ENCODE results near the gene PLEKHG4B.

Gene PLEKHG4B

DNA sequence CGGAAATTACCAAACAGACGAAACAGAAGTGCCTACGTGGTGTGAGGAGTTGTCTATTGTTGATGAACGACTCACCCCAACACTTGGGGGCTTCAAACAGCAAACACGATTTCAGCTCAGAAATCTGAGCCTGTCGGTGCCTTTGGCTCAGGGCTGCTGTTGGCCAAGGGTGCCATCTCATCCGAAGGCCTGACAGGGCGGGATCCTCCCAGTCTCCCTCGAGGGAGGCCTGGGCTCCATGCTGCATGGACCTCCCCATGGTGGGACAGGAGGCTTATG lies 100.7 kb downstream of the PLEKHG4B start:
- TF ChIP-seq, protein P1, sequence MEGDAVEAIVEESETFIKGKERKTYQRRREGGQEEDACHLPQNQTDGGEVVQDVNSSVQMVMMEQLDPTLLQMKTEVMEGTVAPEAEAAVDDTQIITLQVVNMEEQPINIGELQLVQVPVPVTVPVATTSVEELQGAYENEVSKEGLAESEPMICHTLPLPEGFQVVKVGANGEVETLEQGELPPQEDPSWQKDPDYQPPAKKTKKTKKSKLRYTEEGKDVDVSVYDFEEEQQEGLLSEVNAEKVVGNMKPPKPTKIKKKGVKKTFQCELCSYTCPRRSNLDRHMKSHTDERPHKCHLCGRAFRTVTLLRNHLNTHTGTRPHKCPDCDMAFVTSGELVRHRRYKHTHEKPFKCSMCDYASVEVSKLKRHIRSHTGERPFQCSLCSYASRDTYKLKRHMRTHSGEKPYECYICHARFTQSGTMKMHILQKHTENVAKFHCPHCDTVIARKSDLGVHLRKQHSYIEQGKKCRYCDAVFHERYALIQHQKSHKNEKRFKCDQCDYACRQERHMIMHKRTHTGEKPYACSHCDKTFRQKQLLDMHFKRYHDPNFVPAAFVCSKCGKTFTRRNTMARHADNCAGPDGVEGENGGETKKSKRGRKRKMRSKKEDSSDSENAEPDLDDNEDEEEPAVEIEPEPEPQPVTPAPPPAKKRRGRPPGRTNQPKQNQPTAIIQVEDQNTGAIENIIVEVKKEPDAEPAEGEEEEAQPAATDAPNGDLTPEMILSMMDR (conservative IDR thresholded peaks at IDR 0.05; ENCODE audit: low read depth, low read length): no peak
- H3K4me3 ChIP-seq (ENCODE audit: low read length): no peak overlapping the region

DNA sequence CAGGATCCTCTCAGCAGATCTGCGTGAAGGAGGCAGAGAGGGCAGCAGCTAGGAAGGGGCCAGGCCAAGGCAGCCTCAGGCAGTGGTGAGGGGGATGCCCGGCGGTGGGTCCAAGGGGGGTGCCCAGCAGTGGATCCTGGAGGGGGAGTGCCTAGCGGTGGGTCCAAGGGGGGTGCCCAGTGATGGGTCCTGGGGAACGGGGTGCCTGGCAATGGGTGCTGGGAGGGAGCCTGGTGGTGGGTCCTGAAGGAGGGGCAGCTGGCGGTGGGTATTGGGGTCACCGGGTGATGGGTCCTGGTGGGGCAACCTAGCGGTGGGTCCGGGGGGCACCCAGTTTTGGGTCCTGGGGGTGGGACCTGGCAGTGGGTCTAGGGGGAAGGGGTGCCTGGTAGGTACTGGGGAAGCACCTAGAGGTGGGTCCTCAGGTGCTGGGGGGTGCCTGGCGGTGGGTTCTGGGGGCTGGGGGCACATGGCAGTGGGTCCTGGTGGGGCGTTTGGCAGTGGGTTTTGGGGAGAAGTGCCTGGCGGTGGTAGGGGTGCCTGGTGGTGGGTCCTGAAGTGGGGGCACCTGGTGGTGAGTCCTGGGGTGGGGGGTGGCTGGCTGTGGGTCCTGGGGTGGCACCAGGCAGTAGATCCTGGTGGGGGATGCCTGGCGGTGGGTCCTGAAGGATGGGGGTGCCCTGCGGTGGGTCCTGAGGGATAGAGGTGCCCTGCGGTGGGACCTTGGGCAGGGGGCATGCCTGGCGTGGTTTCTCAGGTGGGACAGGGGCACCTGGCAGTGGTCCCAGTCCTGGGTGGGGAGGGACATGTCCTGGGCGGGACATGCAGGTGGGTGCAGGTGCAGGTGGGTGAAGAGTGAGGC lies 101.2 kb downstream of the PLEKHG4B start:
- TF ChIP-seq, protein P1 (conservative IDR thresholded peaks at IDR 0.05; ENCODE audit: low read depth, low read length): no peak
- no peak for DNase-seq (ENCODE audit: low read depth)
- H3K4me3 ChIP-seq (ENCODE audit: low read length): no peak overlapping the region

More for the DNA sequence above, 100.7 kb downstream of the PLEKHG4B start:
- no peak for DNase-seq (ENCODE audit: low read depth)

DNA sequence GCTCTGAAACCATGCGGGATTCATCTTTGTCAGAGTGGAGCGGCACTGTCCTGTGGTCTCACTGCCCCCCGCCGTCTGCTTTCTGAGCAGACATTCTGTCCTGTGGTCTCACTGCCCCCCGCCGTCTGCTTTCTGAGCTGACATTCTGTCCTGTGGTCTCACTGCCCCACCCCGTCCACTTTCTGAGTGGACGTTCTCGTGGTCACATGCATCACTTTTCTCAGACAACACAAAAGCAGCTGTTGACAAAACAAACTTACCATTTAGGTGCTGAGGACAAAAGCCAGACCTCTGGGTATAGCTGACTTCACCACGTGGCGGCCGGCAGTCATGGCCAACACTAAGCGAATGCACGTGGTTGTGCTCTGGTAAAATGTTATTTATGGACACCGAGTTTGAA lies 102.1 kb downstream of the PLEKHG4B start:
- no peak overlapping the region for H3K4me3 ChIP-seq (ENCODE audit: low read length)
- DNase-seq (ENCODE audit: low read depth): no peak
- TF ChIP-seq, protein P1 (conservative IDR thresholded peaks at IDR 0.05; ENCODE audit: low read depth, low read length): no peak

DNA sequence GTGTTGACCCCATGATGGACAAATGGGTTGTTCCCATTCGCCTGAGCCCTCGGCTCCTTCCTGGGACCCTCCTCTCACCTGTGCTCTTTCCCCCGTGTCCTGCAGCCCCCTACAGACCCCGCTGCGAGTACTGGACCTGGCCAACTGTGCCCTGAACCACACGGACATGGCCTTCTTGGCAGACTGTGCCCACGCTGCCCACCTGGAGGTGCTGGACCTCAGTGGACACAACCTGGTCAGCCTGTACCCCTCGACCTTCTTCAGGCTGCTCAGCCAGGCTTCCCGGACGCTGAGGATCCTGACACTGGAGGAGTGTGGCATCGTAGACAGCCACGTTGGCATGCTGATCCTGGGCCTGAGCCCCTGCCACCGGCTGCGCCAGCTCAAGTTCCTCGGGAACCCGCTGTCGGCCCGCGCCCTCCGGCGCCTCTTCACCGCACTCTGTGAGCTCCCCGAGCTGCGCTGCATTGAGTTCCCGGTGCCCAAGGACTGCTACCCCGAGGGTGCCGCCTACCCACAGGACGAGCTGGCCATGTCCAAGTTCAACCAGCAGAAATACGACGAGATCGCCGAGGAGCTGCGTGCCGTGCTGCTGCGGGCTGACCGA lies 102.7 kb downstream of the PLEKHG4B start:
- no peak overlapping the region for H3K4me3 ChIP-seq (ENCODE audit: low read length)
- TF ChIP-seq, protein P1 (conservative IDR thresholded peaks at IDR 0.05; ENCODE audit: low read depth, low read length): no peak
- DNase-seq (ENCODE audit: low read depth): no peak

DNA sequence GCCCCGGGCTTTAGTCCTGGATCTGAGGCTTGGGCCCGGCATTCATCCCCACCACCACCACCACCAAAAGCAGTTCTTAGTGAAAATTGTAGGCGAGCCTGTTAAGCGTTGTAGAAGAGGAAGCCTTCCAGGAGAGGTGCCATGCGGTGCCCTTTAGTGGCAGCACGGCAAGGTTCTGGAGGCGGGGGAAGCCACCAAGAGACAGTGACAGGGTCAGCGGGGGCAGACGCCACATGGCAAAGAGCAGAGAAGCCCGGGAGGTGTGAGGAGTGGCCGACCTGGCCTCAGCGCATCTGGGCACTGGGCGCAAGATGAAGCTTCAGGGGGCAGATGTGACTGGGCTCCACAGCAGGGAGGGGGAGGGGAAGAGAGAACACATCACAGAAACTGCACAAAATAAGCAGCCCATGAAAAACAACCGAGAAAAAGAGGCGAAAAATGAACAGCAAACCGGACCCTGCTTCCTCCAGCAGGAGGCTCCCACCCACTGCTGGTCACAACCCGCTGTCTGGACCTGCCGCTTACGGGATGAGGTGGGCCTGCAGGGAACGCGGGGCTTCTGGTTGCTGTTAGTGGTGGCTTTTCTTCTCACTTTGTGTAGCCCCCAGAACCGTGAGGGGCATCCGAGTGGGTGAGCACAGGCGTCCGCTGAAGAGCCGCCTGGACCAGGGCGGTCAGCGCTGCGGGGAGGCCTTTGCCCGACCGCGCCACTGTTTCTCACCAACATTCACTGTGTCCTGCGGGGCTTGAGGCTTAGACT lies 103.6 kb downstream of the PLEKHG4B start:
- DNase-seq (ENCODE audit: low read depth): no peak
- TF ChIP-seq, protein P1 (conservative IDR thresholded peaks at IDR 0.05; ENCODE audit: low read depth, low read length): peak; percentile 34
- H3K4me3 ChIP-seq (ENCODE audit: low read length): no peak overlapping the region

DNA sequence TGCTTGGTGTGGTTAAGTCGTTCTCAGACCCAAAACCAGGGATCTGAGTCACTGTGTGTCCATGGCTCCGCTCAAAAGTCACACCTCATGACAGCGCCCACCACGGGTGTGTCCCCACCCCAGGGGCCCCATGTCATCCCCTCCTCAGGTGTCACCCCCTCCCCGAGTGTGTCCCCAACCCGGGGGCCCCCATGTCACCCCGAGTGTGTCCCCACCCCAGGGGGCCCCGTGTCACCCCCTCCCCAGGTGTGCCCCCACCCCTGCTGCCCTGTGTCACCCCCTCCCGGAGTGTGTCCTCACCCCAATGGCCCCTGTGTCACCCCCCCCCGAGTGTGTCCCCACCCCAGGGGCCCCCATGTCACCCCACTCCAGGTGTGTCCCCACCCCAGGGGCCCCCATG lies 104.4 kb downstream of the PLEKHG4B start:
- TF ChIP-seq, protein P1 (conservative IDR thresholded peaks at IDR 0.05; ENCODE audit: low read depth, low read length): no peak
- no peak for DNase-seq (ENCODE audit: low read depth)
- H3K4me3 ChIP-seq (ENCODE audit: low read length): no peak overlapping the region

Measured in retinal pigment epithelial cell (primary cell).